Activated CD4-positive, alpha-beta T cell treated with anti-CD3 and anti-CD28 coated beads, Interleukin-2, amount 50 U/mL, for 4 hours (primary cell): ENCODE data around the gene KAZN.

Experiments used
- DNase-seq, 2 experiments: peaks; one replicate each; pipeline ENCODE4 v3.0.0-alpha.2; 2020

Gene KAZN

GRCh38 chr1:14999441-14999840, 401.0 kb downstream of the KAZN start:
- DNase-seq = no peak

GRCh38 chr1:15000030-15000429, 401.5 kb downstream of the KAZN start:
- no peak for DNase-seq

DNA sequence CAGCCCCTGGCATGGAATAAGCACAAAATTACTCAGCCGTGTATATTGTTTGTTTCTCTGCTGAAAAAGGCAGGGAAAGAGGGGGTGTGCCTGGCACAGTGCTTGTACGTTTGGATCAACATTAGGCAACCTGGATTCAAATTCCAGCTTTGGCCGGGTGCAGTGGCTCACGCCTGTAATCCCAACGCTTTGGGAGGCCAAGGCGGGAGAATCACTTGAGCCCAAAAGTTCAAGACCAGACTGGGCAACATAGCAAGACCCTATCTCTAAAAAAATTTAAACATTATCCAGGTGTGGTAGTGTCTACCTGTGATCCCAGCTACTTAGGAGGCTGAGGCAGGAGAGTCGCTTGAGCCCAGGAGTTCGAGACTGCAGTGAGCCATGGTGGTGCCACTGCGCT, 402.2 kb downstream of the KAZN start:
- no peak for DNase-seq

GRCh38 chr1:15001317-15001915, 402.9 kb downstream of the KAZN start:
- no peak for DNase-seq

GRCh38 chr1:15002325-15002724, 403.8 kb downstream of the KAZN start:
- DNase-seq = no peak

DNA sequence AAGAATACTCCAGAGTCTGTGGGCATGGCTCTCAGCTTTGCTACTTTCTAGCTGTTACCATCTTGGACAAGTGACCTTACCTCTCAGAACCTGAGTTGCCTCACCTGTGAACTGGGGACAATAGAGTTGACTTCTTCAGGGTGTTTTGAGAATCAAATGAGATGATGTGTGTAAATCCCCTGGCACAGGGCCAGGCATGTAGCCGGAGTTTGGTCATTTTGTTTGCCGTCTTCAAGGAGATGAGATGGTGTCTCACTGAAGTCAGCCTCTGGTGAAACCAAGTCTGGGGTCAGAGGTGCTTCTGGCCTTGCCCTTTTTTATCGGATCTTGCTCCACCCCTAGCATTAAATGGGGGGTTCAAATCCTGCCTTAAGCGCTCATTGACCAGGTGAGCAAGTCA, 405.9 kb downstream of the KAZN start:
- no peak for DNase-seq

GRCh38 chr1:15005116-15005515, 406.6 kb downstream of the KAZN start:
- no peak for DNase-seq

- DNase-seq = no peak
Observed at GRCh38 chr1:15007368-15007767, 408.9 kb downstream of the KAZN start.

GRCh38 chr1:15007842-15008241, 409.4 kb downstream of the KAZN start:
- no peak for DNase-seq

DNA sequence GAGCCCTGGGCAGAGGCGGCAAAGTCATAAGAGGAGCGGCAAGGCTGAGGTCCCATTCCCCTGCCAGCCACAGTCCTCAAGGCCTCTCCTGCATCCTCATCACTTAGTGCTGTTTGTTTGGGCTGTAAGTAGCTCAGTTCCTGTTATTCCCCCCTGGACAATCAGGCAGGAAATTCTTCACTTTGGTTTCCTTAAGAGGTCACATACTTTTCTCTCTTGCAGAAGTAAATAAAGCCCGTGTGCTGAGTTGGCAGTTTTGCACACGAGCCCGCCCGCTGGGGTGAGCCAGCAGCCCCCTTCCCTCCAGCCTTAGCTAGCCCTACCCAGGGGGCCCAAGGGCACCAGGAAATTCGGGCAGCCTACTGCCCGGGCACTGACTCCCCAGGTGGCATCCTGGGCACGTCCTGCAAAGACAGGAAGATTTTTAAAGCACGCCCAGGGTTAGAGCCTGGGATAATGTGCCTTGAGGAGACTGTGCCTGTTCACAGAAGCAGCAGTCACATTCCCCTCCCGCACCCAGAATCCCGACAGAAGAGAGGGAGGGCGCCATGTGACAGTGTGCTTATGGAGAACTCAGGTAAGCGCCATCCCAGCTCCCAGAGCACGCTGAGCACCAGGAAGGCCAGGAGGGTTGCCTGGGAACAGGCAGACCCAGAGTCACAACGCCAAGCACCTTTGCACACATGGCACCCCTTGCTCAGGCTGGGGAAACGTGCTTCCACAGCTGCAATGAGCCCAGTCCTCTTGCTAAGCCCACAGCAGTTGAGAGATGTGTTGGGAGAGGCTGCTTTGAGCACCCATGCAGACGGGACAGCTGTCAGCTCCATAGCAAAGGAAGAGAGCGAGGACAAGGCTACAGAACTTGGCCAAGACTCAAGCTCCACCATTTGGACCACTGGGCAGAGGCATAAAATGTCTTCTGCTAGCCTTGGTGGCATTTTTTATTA, 410.6 kb downstream of the KAZN start:
- no peak for DNase-seq

- DNase-seq = no peak
Observed at GRCh38 chr1:15011160-15011559, 412.7 kb downstream of the KAZN start.

GRCh38 chr1:15011661-15012060, 413.2 kb downstream of the KAZN start:
- DNase-seq = no peak

DNA sequence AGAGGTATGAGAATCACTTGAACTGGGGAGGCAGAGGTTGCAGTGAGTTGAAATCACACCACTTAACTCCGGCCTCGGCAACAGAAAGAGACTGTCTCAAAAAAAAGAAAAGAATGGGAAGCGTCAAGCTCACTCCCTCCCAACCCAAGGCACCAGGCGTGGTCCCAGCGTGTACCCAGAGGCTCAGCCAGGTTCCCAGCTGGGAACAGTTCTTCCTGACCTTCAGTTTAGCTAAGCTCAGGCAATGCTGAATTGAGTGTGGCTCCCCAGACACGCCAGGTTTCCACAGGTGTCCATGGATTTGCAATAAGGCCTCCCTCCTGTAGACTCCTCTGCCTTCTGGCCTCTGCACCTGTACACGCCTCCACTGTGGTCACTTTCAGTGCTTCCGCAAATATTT, 414.3 kb downstream of the KAZN start:
- DNase-seq = no peak

- DNase-seq = no peak
Observed at GRCh38 chr1:15013767-15014166, 415.3 kb downstream of the KAZN start.

DNA sequence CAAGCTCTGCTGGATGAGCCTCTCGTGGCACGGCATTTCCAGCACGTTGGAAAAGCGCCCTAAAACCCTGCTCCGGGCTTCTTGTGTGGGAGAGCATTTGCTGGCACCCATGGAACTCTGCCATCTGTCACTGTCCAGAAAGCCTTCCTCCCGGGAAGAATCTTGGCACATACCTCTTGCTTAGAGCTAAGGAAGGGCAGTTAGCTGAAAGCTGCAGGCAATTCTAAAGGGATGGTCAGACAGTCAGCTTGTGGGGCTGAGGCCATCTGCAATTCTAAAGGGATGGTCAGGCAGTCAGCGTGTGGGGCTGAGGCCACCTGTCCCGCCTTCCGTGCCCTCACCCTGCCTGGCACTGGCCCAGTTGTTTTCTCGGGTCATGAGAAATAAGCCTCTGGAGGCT, 416.0 kb downstream of the KAZN start:
- DNase-seq = no peak

DNA sequence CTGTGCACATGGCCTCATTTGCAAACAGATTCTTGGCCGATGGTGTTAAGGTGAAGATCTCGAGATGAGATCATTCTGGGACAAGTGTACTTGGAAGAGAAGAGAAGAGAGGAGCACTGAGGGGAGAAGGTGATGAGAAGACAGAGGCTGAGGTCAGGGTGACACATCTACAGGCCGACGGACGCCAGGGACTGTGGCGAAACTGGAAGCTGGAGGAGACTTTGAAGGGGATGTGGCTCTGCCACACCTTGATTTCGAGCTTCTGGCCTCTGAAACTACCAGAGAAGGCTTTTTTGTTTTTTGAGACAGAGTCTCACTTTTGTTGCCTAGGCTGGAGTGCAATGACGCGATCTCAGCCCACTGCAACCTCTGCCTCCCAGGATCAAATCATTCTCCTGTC, 417.5 kb downstream of the KAZN start:
- DNase-seq = no peak

DNA sequence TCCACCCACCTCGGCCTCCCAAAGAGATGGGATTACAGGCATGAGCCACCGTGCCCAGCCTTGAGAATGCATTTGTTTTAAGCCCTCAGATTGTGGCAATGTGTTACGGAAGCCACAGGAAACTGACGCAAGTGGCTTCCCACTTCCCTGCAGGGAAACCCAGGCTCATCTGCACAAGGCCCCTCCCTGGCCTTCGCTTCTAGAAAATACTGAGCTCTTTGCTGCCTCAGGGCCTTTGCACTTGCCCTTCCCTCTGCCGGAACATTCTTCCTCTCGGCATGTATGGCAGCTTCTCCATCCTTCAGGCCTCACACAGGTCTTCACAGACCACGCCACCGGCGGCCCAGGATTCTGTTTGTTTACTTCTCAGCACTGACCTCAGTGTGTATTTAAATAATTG, 418.0 kb downstream of the KAZN start:
- no peak for DNase-seq

DNA sequence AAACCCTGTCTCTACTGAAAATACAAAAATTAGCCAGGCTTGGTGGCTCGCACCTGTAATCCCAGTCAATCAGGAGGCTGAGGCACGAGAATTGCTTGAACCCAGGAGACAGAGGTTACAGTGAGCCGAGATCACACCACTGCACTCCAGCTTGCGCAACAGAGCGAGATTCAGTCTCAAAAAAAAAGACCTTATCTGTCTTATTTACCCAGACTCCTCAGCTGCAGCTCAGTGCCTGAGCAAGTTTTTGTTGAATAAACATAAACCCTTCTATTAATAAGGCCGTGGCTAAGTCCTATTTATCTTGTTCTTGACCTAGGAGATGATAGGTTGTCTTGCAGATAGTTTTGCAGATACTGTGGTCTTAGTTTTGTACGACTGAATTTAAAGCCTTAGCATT, 418.6 kb downstream of the KAZN start:
- DNase-seq = no peak

DNA sequence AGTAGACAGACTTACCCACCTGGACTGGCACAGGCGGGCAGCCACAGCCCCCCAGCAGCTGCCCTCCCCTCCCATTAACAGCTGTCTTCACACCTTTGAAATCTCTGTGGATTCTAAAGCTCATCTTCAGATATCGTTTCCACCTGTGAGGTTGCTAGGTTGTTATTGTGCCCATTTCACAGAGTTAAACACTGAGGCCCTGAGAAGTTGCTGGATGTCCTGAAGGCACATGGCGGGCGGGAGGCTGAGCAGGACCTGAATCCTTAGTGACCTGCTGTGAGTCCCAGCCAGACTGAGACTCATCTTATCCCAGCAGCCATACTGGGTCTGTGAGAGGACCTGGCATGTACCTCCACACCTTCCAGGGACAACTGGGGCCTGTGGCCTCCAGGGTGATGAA, 420.3 kb downstream of the KAZN start:
- no peak for DNase-seq

- DNase-seq = no peak
Observed at GRCh38 chr1:15020943-15021745, 422.7 kb downstream of the KAZN start.

GRCh38 chr1:15022048-15022447, 423.6 kb downstream of the KAZN start:
- no peak for DNase-seq

GRCh38 chr1:15023205-15023604, 424.7 kb downstream of the KAZN start:
- DNase-seq = no peak

GRCh38 chr1:15023976-15024375, 425.5 kb downstream of the KAZN start:
- DNase-seq = no peak

DNA sequence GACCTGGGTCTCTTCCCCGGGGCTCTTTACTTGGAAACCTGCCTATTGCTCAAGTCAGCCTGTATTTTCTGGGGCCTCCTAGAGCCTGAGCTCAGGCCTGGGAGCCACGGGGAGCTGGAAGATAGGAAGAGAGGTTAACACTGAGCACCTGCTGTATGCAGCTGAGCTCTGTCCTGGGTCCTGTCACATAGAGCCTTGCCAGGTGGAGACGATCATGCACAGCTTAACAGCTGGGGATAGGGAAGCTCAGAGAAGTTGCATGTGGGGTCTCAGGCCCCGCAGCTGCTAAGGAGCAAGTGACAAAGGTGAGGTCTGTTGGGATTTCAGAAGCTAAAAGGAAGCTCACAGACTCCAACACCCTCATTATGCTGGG, 427.6 kb downstream of the KAZN start:
- DNase-seq = no peak
